GM12878 (cell line): ENCODE data around the gene CCL4.

ENCODE experiments used
- ATF7 ChIP-seq: fragments of 450-650 bp; IDR thresholded peaks from 2 replicates; pipeline ENCODE4 v1.6.1; 2016; ENCODE audit warnings: low read depth, mild to moderate bottlenecking
- CEBPB ChIP-seq, 2 experiments: fragments of 150-350 bp in 1 of 2; IDR thresholded peaks; 2 replicates each; pipeline ENCODE4 v1.6.1; 2012 to 2014; ENCODE audit warnings: low read depth in 2 of 2, low read length in 2 of 2, borderline replicate concordance in 1 of 2, inconsistent platforms in 1 of 2
- CHD4 ChIP-seq: fragments of 200-600 bp; sonication (generic); IDR thresholded peaks from 2 replicates; pipeline ENCODE4 v1.6.1; 2016; ENCODE audit warnings: mild to moderate bottlenecking
- EZH2 ChIP-seq: IDR thresholded peaks from 2 replicates; pipeline ENCODE4 v1.6.1; 2012; ENCODE audit warnings: low read depth, mild to moderate bottlenecking, control low read depth, inconsistent platforms, low read length, borderline replicate concordance; ENCODE audit not compliant: control insufficient read depth
- JUND ChIP-seq: IDR thresholded peaks from 2 replicates; pipeline ENCODE4 v1.6.1; 2012; ENCODE audit warnings: low read depth, mild to moderate bottlenecking, low read length, improper control_type of control experiment, moderate library complexity
- MXI1 ChIP-seq: fragments of 150-350 bp; IDR thresholded peaks from 2 replicates; pipeline ENCODE4 v1.6.1; 2011; ENCODE audit warnings: low read depth, mild to moderate bottlenecking, inconsistent platforms, low read length, improper control_type of control experiment
- NR2C2 ChIP-seq: IDR thresholded peaks from 2 replicates; pipeline ENCODE4 v1.6.1; 2011; ENCODE audit warnings: borderline replicate concordance, low read depth; ENCODE audit not compliant: control insufficient read depth, insufficient read length
- SMC3 ChIP-seq: IDR thresholded peaks from 2 replicates; pipeline ENCODE4 v1.6.1; 2011; ENCODE audit warnings: low read length, improper control_type of control experiment, borderline replicate concordance
- ZNF24 ChIP-seq: fragments of 450-650 bp; IDR thresholded peaks from 2 replicates; pipeline ENCODE4 v1.6.1; 2017; ENCODE audit warnings: antibody characterized with exemption, mild to moderate bottlenecking
- ZNF274 ChIP-seq: IDR thresholded peaks from one replicate; pipeline ENCODE4 v1.8.0; 2011; ENCODE audit not compliant: insufficient read length, insufficient read depth
- TF ChIP-seq, protein P1 (sequence below), 3 experiments: IDR thresholded peaks in 2 of 3; conservative IDR thresholded peaks in 1 of 3; 2 replicates each; pipeline ENCODE4 v1.5.1; 2011; ENCODE audit warnings: low read depth in 3 of 3, low read length in 3 of 3, mild to moderate bottlenecking in 3 of 3, control low read depth in 2 of 3, moderate library complexity in 2 of 3, inconsistent platforms in 1 of 3, mixed read lengths in 1 of 3; ENCODE audit not compliant: control insufficient read depth in 2 of 3, insufficient read depth in 1 of 3; ENCODE audit errors: extremely low read depth in 1 of 3
- TF ChIP-seq, protein P2 (sequence below): fragments of 450-650 bp; IDR thresholded peaks from 2 replicates; pipeline ENCODE4 v1.6.1; 2016; ENCODE audit warnings: mild to moderate bottlenecking

DNA sequence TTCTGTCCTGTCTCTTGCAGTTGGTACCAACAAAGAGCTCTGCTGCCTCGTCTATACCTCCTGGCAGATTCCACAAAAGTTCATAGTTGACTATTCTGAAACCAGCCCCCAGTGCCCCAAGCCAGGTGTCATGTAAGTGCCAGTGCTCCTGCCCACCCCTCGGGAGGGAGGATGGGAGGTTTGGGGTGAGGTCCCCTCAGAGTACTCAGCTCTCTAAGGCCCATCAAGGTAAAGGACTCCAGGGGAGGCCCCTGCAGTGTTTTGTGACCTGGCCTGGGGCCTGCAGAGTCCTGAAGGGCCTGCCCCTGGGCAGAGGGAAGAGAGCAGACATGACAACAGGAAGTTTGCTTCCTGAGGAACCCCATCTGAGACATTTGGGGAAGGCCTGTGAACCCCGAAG is 33.2 kb upstream of the CCL4 start:
- TF ChIP-seq, protein P1, sequence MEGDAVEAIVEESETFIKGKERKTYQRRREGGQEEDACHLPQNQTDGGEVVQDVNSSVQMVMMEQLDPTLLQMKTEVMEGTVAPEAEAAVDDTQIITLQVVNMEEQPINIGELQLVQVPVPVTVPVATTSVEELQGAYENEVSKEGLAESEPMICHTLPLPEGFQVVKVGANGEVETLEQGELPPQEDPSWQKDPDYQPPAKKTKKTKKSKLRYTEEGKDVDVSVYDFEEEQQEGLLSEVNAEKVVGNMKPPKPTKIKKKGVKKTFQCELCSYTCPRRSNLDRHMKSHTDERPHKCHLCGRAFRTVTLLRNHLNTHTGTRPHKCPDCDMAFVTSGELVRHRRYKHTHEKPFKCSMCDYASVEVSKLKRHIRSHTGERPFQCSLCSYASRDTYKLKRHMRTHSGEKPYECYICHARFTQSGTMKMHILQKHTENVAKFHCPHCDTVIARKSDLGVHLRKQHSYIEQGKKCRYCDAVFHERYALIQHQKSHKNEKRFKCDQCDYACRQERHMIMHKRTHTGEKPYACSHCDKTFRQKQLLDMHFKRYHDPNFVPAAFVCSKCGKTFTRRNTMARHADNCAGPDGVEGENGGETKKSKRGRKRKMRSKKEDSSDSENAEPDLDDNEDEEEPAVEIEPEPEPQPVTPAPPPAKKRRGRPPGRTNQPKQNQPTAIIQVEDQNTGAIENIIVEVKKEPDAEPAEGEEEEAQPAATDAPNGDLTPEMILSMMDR (IDR thresholded peaks at IDR 0.05 in 2 of 3, conservative IDR thresholded peaks at IDR 0.05 in 1 of 3; ENCODE audit: control insufficient read depth in 2 of 3, extremely low read depth in 1 of 3, insufficient read depth in 1 of 3, low read depth in 3 of 3, low read length in 3 of 3): no peak
- TF ChIP-seq ATF7 (no peak), JUND (no peak), EZH2 (no peak), ZNF274 (no peak), CEBPB (IDR thresholded peaks at IDR 0.05; ENCODE audit: borderline replicate concordance in 1 of 2, low read depth in 2 of 2, low read length in 2 of 2) (no peak), ZNF24 (no peak), CHD4 (no peak), SMC3 (no peak), NR2C2 (no peak), MXI1 (no peak)
- TF ChIP-seq, protein P2, sequence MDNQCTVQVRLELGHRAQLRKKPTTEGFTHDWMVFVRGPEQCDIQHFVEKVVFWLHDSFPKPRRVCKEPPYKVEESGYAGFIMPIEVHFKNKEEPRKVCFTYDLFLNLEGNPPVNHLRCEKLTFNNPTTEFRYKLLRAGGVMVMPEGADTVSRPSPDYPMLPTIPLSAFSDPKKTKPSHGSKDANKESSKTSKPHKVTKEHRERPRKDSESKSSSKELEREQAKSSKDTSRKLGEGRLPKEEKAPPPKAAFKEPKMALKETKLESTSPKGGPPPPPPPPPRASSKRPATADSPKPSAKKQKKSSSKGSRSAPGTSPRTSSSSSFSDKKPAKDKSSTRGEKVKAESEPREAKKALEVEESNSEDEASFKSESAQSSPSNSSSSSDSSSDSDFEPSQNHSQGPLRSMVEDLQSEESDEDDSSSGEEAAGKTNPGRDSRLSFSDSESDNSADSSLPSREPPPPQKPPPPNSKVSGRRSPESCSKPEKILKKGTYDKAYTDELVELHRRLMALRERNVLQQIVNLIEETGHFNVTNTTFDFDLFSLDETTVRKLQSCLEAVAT: no peak
